Mesodermal cell (in vitro differentiated cells): ENCODE measurements around the gene BTBD3.

Source experiments
- H3K27ac ChIP-seq: 2 replicates; pipeline ENCODE4 v1.7.0; 2013; ENCODE audit warnings: mild to moderate bottlenecking, low read depth, low read length, moderate library complexity; ENCODE audit not compliant: severe bottlenecking
- H3K36me3 ChIP-seq: 2 replicates; pipeline ENCODE4 v1.7.1; 2013; ENCODE audit warnings: mild to moderate bottlenecking, low read length, moderate library complexity; ENCODE audit not compliant: control insufficient read depth, insufficient read depth
- H3K4me1 ChIP-seq: one replicate; pipeline ENCODE4 v1.7.1; 2013; ENCODE audit warnings: mild to moderate bottlenecking, low read length; ENCODE audit not compliant: insufficient read depth, control insufficient read depth, poor library complexity, severe bottlenecking
- H3K4me3 ChIP-seq: 2 replicates; pipeline ENCODE4 v1.7.0; 2013; ENCODE audit warnings: low read length, control low read depth, mild to moderate bottlenecking; ENCODE audit not compliant: insufficient read depth, poor library complexity, severe bottlenecking; ENCODE audit errors: extremely low read depth
- H3K9me3 ChIP-seq: 2 replicates; pipeline ENCODE4 v1.7.1; 2013; ENCODE audit warnings: mild to moderate bottlenecking, low read length, moderate library complexity; ENCODE audit not compliant: control insufficient read depth
- WGBS, 2 experiments: methylation state at CpG; one replicate each; pipeline ENCODE4 v1.1.5; 2013; ENCODE audit warnings: missing lambda C conversion rate in 2 of 2; ENCODE audit not compliant: insufficient coverage in 2 of 2; 5-methylcytosine and 5-hydroxymethylcytosine counted together

BTBD3 gene

DNA sequence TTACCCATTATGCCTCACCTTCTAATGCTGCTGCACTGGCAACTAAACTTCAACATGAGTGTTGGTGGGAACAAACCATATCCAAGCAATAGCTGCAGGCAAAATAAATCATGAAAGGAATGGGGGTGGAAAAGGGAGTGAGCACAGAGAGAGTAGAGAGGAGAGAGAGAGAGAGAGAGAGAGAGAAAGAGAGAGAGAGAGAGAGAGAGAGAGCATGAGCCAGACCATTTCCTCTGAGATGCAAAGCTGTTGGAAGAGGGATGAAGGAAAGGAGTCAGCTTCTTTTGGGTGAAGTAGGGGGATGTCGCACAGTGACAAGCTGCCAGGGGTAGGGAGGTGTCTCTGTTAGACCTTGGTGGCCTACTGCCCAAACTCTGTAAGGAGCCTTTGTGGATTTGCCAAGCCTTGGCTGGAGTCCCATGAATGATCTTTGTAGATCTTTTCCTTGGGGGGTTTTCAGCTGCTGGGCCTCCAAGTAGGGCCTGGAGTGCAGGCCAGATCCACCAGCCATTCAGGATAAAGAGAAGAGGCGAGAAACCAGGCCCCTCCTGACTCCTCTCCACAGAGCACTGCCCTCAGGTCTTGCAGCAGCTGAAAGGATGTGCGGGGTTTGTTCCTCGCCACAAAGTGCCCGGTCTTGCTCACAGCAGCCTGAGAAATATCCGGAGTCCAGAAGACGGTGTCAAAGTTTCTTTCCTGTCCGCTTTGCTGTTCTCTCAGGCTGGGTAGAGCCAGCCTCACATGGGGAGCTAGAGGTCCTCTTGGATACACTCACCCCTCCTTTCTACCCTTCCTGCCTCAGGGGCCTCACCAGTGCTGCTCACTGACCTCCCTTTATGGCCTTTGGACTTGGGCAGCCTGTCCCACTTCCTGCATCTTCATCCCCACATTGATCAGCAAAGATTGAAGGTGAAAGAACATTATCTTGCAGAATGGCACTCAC lies 17.8 kb downstream of the BTBD3 start:
- Histone ChIP-seq H3K9me3 (no peaks in the 10 kb centered on the region), H3K4me3 (no peak overlapping the region), H3K36me3 (no peaks in the 10 kb centered on the region), H3K27ac (no peak overlapping the region), H3K4me1 (no peaks in the 10 kb centered on the region)
- 94 to 95% methylated on average over 7 to 8 of the region's 8 CpGs for WGBS, 2 experiments

GRCh38 chr20:11936157-11936556 lies 18.5 kb downstream of the BTBD3 start:
- H3K36me3 ChIP-seq: no peaks in the 10 kb centered on the region
- H3K4me3 ChIP-seq: no peak overlapping the region
- H3K9me3 ChIP-seq: no peaks in the 10 kb centered on the region
- H3K27ac ChIP-seq: no peak overlapping the region
- no peaks in the 10 kb centered on the region for H3K4me1 ChIP-seq
- WGBS, 2 experiments: 72 to 79% methylated on average over 4 to 5 of the region's 6 CpGs

DNA sequence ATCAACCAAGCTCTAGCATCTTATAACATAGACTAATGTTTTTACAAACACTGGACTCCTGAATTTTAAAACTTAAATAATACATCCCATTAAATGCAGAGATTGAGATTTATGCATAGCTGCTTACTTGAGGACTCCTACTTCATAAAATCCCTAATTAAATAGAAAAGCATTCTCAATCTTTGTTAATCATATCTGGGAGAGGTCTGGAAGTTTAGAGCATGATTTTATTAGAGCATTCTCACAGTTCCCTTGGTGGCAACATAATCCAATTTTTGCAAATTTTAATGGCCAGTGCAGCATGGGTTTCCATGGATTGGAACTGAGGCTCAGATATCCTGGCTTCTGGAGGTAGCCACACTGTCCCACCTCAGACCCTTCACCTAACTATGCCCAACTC lies 19.5 kb downstream of the BTBD3 start:
- H3K4me1 ChIP-seq: no peaks in the 10 kb centered on the region
- H3K27ac ChIP-seq: no peak overlapping the region
- no peaks in the 10 kb centered on the region for H3K36me3 ChIP-seq
- no peaks in the 10 kb centered on the region for H3K9me3 ChIP-seq
- H3K4me3 ChIP-seq: no peak overlapping the region

DNA sequence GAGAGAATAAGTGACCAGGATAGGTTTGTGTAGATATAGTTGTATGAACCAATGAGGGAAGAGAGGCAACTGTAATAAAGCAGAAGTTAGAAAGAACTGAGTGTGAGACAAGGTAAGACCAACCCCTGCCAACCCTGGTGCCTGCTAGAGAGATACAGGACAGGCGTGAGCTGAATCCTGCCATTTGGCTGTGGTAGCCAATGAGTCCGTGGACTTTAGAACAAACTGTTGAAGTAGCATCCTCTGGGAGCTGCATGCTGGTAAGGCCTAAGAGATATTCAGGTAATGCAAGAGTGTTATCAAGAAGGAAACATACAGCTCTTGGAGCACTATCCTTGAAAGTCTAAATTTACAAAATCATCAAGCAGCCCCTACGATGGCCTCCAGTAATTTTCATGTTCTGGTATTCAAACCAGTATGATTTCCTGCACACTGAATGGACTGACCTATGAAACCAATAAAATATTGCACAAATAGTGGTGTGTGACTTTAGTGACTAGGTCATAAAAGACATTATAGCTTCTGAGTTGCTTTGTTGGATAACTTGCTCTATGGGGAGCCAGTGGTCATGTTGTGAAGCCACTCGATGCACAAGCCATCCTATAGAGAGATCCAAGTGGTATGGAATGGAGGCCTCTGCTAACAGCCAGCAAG lies 24.0 kb downstream of the BTBD3 start:
- WGBS, 2 experiments: 90% methylated on average over 3 of the region's 4 CpGs
- Histone ChIP-seq H3K36me3 (no peaks in the 10 kb centered on the region), H3K4me1 (no peaks in the 10 kb centered on the region), H3K9me3 (no peaks in the 10 kb centered on the region), H3K4me3 (no peak overlapping the region), H3K27ac (no peak overlapping the region)

DNA sequence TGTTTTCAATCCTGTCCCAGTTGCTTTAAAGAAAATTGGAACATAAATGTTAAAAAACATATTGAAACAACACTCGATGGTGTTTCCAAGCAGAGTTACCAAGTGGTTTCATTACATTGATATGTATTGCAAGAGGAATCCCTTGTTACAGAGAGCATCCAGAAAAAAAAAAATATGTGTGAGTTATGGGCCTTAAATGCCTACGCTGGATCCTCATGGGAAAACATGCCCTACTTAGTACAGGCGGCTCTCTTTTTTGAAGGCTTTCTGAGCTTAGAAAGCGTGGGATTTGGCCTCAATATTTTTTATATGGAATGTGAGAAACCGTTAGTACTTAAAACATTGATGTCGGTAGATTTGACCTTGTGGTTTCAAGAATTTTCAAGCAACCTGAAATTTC lies 26.1 kb downstream of the BTBD3 start:
- no peaks in the 10 kb centered on the region for H3K36me3 ChIP-seq
- no peaks in the 10 kb centered on the region for H3K9me3 ChIP-seq
- H3K4me1 ChIP-seq: no peaks in the 10 kb centered on the region
- H3K27ac ChIP-seq: no peak overlapping the region
- H3K4me3 ChIP-seq: no peak overlapping the region
- WGBS, 2 experiments: 94 to 97% methylated on average over 4 to 6 of the region's 6 CpGs

DNA sequence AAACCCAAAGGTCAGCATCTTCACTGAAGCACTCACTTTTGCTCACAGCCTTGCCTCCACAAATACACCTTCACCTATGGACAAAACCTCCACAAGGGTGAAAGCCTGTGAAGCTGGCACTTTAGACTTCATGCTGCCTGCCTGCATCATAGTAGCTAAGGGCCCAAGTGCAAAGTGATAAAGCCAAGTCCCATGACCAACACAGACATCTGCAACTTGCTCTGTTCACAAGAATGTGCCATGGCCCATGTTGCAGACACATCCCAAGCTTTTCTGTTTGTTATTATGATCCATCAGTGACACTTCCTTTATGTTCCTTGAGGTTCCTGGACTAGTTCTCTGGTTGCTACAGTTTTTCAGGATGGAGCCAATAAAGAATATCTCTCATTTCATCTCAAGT lies 31.1 kb downstream of the BTBD3 start:
- H3K4me1 ChIP-seq: no peaks in the 10 kb centered on the region
- no peak overlapping the region for H3K27ac ChIP-seq
- no peak overlapping the region for H3K4me3 ChIP-seq
- H3K36me3 ChIP-seq: no peaks in the 10 kb centered on the region
- H3K9me3 ChIP-seq: no peaks in the 10 kb centered on the region

GRCh38 chr20:11949711-11950110 lies 32.0 kb downstream of the BTBD3 start:
- 100% methylated on average over 1 of the region's 3 CpGs for WGBS, 2 experiments
- Histone ChIP-seq H3K9me3 (no peaks in the 10 kb centered on the region), H3K4me3 (no peak overlapping the region), H3K4me1 (no peaks in the 10 kb centered on the region), H3K27ac (no peak overlapping the region), H3K36me3 (no peaks in the 10 kb centered on the region)

DNA sequence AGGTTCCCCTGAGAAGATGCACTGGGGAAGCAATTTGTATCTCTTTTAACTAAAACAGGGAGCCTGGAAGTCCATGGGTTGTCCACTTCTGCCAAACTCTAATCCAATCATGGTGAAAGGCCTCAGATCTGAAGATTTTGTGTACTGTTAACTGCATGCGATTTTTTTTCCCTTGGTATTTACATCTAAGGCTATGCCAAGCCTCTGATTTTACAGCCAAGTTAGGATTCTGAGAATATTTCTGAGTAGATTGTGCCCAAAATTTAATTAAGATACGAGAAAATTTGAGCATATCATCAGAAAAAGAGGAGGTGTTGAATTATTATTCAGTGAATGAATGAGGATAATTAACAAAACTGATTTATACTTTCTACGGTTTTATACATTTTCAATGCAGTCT lies 34.0 kb downstream of the BTBD3 start:
- Histone ChIP-seq H3K4me1 (no peaks in the 10 kb centered on the region), H3K27ac (no peak overlapping the region), H3K36me3 (no peaks in the 10 kb centered on the region), H3K4me3 (no peak overlapping the region), H3K9me3 (no peaks in the 10 kb centered on the region)
- WGBS, 2 experiments: 90% methylated on average over 2 of the region's 3 CpGs; no CpG with 5 or more reads in 1 of the 2 experiments

DNA sequence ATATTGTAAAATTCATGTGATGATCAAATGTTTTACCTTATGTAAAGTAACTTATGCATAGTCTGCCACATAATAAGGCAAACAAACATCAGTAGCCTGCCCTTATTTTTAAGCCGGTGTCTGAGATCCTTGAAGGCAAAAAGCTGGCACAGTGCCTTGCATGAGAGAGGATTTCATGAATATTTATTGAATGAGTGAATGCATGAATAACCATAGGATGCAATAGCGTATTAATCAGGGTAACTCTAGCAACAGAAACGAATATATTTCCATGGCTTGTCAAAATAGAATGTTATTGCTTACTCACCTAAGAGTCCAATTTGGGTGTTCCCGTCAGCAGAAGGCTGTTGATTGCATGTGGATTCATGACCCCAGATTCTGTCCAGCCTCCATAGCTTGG lies 34.9 kb downstream of the BTBD3 start:
- no peak overlapping the region for H3K4me3 ChIP-seq
- H3K27ac ChIP-seq: no peak overlapping the region
- no peaks in the 10 kb centered on the region for H3K9me3 ChIP-seq
- H3K4me1 ChIP-seq: no peaks in the 10 kb centered on the region
- H3K36me3 ChIP-seq: no peaks in the 10 kb centered on the region
- 93 to 100% methylated on average over 1 to 4 of the region's 4 CpGs for WGBS, 2 experiments

GRCh38 chr20:11957911-11958310 lies 40.2 kb downstream of the BTBD3 start:
- Histone ChIP-seq H3K27ac (no peak overlapping the region), H3K36me3 (no peaks in the 10 kb centered on the region), H3K9me3 (no peaks in the 10 kb centered on the region)

DNA sequence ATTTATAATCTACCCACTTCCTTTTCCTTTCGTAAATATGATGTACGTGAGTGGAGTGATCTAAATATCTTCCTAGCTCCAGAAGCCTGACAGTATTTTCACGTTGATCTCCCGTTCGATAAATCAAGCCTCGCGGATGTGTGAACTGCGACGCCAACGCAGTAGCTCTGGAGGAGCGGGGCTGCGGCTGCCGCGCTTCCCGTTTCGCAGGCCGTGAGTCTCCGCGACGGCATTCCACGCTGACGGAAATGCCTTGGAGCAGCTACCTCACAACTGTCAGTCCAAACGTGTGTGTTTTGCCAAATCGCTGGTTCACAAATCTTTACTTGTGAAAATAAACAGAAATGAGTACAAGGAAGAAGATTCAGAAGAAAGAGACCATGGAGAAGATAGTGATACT lies 41.2 kb downstream of the BTBD3 start:
- no peak overlapping the region for H3K4me3 ChIP-seq
- 94 to 96% methylated on average over 16 to 22 of the region's 24 CpGs for WGBS, 2 experiments
- H3K9me3 ChIP-seq: no peaks in the 10 kb centered on the region
- no peaks in the 10 kb centered on the region for H3K4me1 ChIP-seq
- H3K27ac ChIP-seq: no peak overlapping the region
- H3K36me3 ChIP-seq: no peaks in the 10 kb centered on the region

More at GRCh38 chr20:11957911-11958310, 40.2 kb downstream of the BTBD3 start:
- Histone ChIP-seq H3K4me1 (no peaks in the 10 kb centered on the region), H3K4me3 (no peak overlapping the region)
